ENCODE results near the gene KRTCAP2. TPM values are rescaled to one million over a fixed set of nuclear protein-coding genes. Genes with fewer than 3 reads are reported as not detected.
A peak's percentile ranks its signal among the peaks of the same experiment; 100 is the strongest.
"Not testable (repeated sequence)": the region's sequence is repeated elsewhere in the genome, so short reads cannot be mapped to it uniquely, and the experiment has no call there.

KRTCAP2 gene
- total and polyA plus RNA-seq, 2 donors, result 97.7 to 223 TPM

DNA sequence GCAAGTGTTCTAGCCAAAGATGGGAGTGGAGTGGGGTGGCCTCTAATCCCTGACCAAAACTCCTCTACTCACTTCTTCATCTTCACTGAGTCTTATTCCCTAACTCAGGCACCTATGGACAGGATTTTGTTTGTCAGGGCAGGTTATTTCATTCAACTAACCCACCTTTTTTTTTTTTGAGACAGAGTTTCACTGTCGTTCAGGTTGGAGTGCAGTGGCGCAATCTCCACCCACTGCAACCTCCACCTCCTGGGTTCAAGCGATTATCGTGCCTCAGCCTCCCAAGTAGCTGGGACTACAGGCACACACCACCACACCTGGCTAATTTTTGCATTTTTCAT is 5.0 kb downstream of the KRTCAP2 start:
- not testable (repeated sequence) for H3K27me3 ChIP-seq (ENCODE audit: control insufficient read depth in 2 of 2, insufficient read depth in 1 of 2, low read length in 1 of 2); DNase-seq (ENCODE audit: low read depth in 6 of 9, low spot score in 9 of 9); H3K9me3 ChIP-seq (ENCODE audit: control insufficient read depth in 2 of 2, insufficient read depth in 1 of 2, low read length in 1 of 2); H3K4me3 ChIP-seq (ENCODE audit: low read length in 2 of 2); H3K27ac ChIP-seq (ENCODE audit: low read depth in 1 of 2, low read length in 1 of 2)
- H3K4me1 ChIP-seq (ENCODE audit: control insufficient read depth in 2 of 2, insufficient read depth in 2 of 2, low read length in 2 of 2), result peaks cover 11 to 29% of the 10 kb centered on the region in 2 donors
- peaks cover 17 to 21% of the 10 kb centered on the region in 2 donors for H3K36me3 ChIP-seq (ENCODE audit: control insufficient read depth in 2 of 2, insufficient read depth in 2 of 2, low read length in 1 of 2)
- 63% methylated on average over 4 of the region's 4 CpGs for WGBS

DNA sequence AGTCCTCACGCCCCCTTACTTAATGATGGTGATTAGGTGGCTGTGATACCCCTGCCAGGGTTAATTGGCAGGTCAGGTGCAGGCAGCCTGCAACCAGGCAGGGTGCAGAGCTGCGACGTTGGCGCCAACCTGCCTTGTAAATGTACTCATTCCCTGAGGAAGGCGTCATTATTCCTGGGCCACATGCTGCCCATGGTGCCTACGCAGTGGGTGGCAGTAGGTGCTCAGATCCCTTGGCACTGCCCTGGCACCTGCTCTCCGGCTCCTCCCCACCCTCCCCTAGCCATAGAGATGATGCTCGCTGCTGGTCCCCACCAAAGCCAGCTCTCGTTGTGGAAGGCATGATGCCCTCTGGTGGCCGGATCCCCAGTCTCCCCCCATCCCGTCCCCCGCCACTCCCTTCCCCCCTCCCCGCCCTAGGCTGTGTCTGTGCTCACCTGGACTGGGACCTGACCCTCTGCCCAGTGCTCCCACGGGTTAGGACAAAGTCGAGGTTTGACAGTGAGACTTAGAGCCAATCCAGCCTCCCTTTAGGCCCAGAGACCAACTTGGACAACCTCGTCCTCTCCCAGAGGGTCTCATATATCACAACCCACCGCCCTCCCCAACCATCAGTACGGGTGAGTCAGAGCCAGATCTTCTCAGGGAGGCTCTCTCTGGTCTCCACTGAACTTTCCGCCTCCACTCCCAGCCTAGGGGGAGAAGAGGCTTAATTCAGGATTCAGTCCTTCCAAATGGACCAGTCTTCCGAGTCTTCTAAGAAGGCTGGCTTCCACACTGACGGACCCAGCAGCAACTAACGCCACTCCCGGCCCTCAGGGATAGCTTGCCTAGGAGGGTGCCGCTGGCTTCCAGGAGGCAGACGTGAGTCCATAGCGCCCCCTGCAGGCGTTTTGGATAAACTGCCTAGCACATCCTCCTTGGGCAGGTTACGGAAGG is 5.7 kb downstream of the KRTCAP2 start:
- no peak overlapping the region for H3K4me3 ChIP-seq (ENCODE audit: low read length in 2 of 2)
- H3K9me3 ChIP-seq (ENCODE audit: control insufficient read depth in 2 of 2, insufficient read depth in 1 of 2, low read length in 1 of 2), result peaks cover 0 to 3% of the 10 kb centered on the region in 2 donors
- 4% methylated on average over 28 of the region's 28 CpGs for whole genome bisulfite sequencing
- peaks cover 10 to 27% of the 10 kb centered on the region in 2 donors for H3K4me1 ChIP-seq (ENCODE audit: control insufficient read depth in 2 of 2, insufficient read depth in 2 of 2, low read length in 2 of 2)
- H3K36me3 ChIP-seq (ENCODE audit: control insufficient read depth in 2 of 2, insufficient read depth in 2 of 2, low read length in 1 of 2), result peaks cover 17 to 21% of the 10 kb centered on the region in 2 donors
- H3K27ac ChIP-seq (ENCODE audit: low read depth in 1 of 2, low read length in 1 of 2), result peak overlapping the region in 1 of 2 donors; percentile 58
- DNase-seq (ENCODE audit: low read depth in 6 of 9, low spot score in 9 of 9), result peak; percentile 55 to 88 (median 71)
- peaks cover 0 to 9% of the 10 kb centered on the region in 2 donors for H3K27me3 ChIP-seq (ENCODE audit: control insufficient read depth in 2 of 2, insufficient read depth in 1 of 2, low read length in 1 of 2)

DNA sequence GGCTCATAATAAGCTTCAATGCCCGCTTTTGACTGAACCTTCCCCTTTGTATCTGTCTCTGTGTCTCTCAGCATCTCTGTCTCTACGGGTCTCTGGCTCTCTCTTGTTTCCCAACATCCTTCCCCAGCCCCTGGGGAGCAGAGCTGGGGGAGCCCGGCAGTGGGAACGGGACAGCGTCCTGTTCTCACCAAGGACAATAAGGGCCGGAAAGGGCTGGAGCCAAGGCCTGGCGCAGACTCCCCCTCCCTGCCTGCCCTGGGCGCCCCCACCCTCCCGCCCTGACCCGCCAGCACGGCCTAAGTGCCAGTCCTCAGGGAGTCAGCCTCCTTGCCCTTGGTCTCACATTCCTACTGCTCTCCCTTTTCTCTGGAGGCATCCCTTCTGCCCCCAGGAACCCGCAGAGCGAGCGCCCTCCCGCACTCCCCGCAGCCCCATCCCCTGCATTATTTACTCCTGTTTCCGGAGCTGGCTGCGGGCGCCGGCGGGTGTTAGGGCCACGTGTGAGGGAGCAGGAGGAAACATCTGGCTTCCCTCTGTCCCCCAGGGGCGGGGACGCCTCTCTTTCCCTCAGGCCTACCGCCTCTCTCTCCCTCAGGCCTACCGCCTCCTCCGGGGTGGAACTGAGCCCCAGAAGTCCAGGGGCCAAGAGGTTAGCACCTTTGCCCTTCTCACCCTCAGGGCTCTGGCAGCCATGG is 6.5 kb downstream of the KRTCAP2 start:
- DNase-seq (ENCODE audit: low read depth in 6 of 9, low spot score in 9 of 9), result peak in 4 of 9 donors; percentile 14 to 63 (median 36)
- H3K36me3 ChIP-seq (ENCODE audit: control insufficient read depth in 2 of 2, insufficient read depth in 2 of 2, low read length in 1 of 2), result peaks cover 17 to 21% of the 10 kb centered on the region in 2 donors
- peaks cover 0 to 9% of the 10 kb centered on the region in 2 donors for H3K27me3 ChIP-seq (ENCODE audit: control insufficient read depth in 2 of 2, insufficient read depth in 1 of 2, low read length in 1 of 2)
- H3K27ac ChIP-seq (ENCODE audit: low read depth in 1 of 2, low read length in 1 of 2), result peak overlapping the region in 1 of 2 donors; percentile 58
- 8% methylated on average over 27 of the region's 27 CpGs for WGBS
- no peak overlapping the region for H3K4me3 ChIP-seq (ENCODE audit: low read length in 2 of 2)
- peaks cover 6 to 22% of the 10 kb centered on the region in 2 donors for H3K4me1 ChIP-seq (ENCODE audit: control insufficient read depth in 2 of 2, insufficient read depth in 2 of 2, low read length in 2 of 2)
- H3K9me3 ChIP-seq (ENCODE audit: control insufficient read depth in 2 of 2, insufficient read depth in 1 of 2, low read length in 1 of 2), result peaks cover 0 to 3% of the 10 kb centered on the region in 2 donors

DNA sequence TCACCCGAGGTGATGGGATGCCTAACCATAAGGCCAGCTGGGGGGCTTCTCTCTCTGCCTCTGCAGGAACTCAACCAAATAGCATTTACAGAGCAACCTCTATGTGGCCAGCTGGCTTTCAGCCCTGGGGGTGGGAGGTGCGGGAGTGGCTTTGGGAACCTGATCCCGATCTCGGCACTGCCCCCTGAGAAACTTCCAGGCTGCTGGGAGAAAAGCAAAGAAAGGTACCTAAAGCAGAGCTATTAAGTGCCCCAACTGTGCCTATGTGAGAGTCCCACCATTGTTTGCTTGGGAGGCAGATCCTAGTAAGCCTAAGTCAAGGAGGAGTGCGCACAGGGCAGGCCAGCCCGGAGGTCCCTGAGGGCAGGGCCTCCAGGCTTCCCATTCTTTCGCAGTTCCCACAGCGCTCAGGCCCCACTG is 7.0 kb downstream of the KRTCAP2 start:
- no peak for DNase-seq (ENCODE audit: low read depth in 6 of 9, low spot score in 9 of 9)
- Histone ChIP-seq H3K9me3 (ENCODE audit: control insufficient read depth in 2 of 2, insufficient read depth in 1 of 2, low read length in 1 of 2) (peaks cover 0 to 3% of the 10 kb centered on the region in 2 donors), H3K27me3 (ENCODE audit: control insufficient read depth in 2 of 2, insufficient read depth in 1 of 2, low read length in 1 of 2) (peaks cover 0 to 9% of the 10 kb centered on the region in 2 donors), H3K36me3 (ENCODE audit: control insufficient read depth in 2 of 2, insufficient read depth in 2 of 2, low read length in 1 of 2) (peaks cover 17 to 21% of the 10 kb centered on the region in 2 donors), H3K27ac (ENCODE audit: low read depth in 1 of 2, low read length in 1 of 2) (no peak overlapping the region), H3K4me1 (ENCODE audit: control insufficient read depth in 2 of 2, insufficient read depth in 2 of 2, low read length in 2 of 2) (peaks cover 6 to 22% of the 10 kb centered on the region in 2 donors), H3K4me3 (ENCODE audit: low read length in 2 of 2) (no peak overlapping the region)
- WGBS, result 44% methylated on average over 8 of the region's 8 CpGs

DNA sequence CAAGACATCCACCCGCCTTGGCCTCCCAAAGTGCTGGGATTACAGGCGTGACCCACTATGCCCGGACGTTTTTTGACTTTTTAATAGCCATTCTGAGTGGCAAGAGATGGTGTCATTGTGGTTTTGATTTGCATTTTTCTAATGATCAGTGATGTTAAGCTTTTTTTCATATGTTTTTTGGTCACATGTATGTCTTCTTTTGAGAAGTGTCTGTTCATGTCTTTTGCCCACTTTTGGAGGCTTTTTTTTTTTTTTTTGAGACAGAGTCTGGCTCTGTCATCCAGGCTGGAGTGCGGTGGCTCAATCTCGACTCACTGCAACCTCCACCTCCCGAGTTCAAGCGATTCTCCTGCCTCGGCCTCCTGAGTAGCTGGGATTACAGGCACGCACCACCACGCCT is 8.5 kb downstream of the KRTCAP2 start:
- not testable (repeated sequence) for H3K27ac ChIP-seq (ENCODE audit: low read depth in 1 of 2, low read length in 1 of 2); DNase-seq (ENCODE audit: low read depth in 6 of 9, low spot score in 9 of 9); H3K9me3 ChIP-seq (ENCODE audit: control insufficient read depth in 2 of 2, insufficient read depth in 1 of 2, low read length in 1 of 2); H3K4me3 ChIP-seq (ENCODE audit: low read length in 2 of 2); H3K27me3 ChIP-seq (ENCODE audit: control insufficient read depth in 2 of 2, insufficient read depth in 1 of 2, low read length in 1 of 2)
- peaks cover 6 to 22% of the 10 kb centered on the region in 2 donors for H3K4me1 ChIP-seq (ENCODE audit: control insufficient read depth in 2 of 2, insufficient read depth in 2 of 2, low read length in 2 of 2)
- H3K36me3 ChIP-seq (ENCODE audit: control insufficient read depth in 2 of 2, insufficient read depth in 2 of 2, low read length in 1 of 2), result peaks cover 10 to 11% of the 10 kb centered on the region in 2 donors
- 98% methylated on average over 11 of the region's 11 CpGs for WGBS

DNA sequence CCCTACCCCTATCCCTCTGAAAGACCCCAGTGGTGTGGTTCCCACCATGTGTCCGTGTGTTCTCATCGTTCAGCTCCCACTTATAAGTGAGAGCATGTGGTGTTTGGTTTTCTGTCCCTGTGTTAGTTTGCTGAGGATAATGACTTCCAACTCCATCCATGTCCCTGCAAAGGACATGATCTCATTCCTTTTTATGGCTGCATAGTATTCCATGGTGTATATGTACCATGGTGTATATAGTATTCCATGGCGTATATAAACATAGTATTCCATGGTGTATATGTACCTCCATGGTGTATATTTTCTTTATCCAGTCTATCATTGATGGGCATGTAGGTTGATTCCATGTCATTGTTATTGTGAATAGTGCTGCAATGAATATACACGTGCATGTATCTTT is 9.3 kb downstream of the KRTCAP2 start:
- H3K4me1 ChIP-seq (ENCODE audit: control insufficient read depth in 2 of 2, insufficient read depth in 2 of 2, low read length in 2 of 2), result peaks cover 6 to 22% of the 10 kb centered on the region in 2 donors
- not testable (repeated sequence) for H3K9me3 ChIP-seq (ENCODE audit: control insufficient read depth in 2 of 2, insufficient read depth in 1 of 2, low read length in 1 of 2); H3K27ac ChIP-seq (ENCODE audit: low read depth in 1 of 2, low read length in 1 of 2); DNase-seq (ENCODE audit: low read depth in 6 of 9, low spot score in 9 of 9); H3K4me3 ChIP-seq (ENCODE audit: low read length in 2 of 2); H3K36me3 ChIP-seq (ENCODE audit: control insufficient read depth in 2 of 2, insufficient read depth in 2 of 2, low read length in 1 of 2); H3K27me3 ChIP-seq (ENCODE audit: control insufficient read depth in 2 of 2, insufficient read depth in 1 of 2, low read length in 1 of 2)
- WGBS, result 97% methylated on average over 4 of the region's 4 CpGs

DNA sequence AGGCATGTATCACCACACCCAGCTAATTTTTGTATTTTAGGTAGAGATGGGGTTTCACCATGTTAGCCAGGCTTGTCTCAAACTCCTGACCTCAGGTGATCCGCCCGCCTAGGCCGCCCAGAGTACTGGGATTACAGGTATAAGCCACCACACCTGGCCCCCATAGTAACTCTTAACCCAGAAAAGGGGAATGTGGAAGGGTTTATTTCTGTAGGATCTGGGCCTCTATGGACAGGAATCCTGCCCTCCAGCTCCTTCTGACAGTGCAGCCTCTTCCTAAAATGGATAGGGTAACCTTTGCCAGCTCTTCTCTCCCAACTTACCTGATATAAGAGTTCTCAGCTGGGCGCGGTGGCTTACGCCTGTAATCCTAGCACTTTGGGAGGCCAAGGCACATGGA is 10.5 kb downstream of the KRTCAP2 start:
- not testable (repeated sequence) for H3K4me3 ChIP-seq (ENCODE audit: low read length in 2 of 2); H3K27me3 ChIP-seq (ENCODE audit: control insufficient read depth in 2 of 2, insufficient read depth in 1 of 2, low read length in 1 of 2); H3K36me3 ChIP-seq (ENCODE audit: control insufficient read depth in 2 of 2, insufficient read depth in 2 of 2, low read length in 1 of 2); DNase-seq (ENCODE audit: low read depth in 6 of 9, low spot score in 9 of 9); H3K27ac ChIP-seq (ENCODE audit: low read depth in 1 of 2, low read length in 1 of 2); H3K9me3 ChIP-seq (ENCODE audit: control insufficient read depth in 2 of 2, insufficient read depth in 1 of 2, low read length in 1 of 2)
- peaks cover 5 to 18% of the 10 kb centered on the region in 2 donors for H3K4me1 ChIP-seq (ENCODE audit: control insufficient read depth in 2 of 2, insufficient read depth in 2 of 2, low read length in 2 of 2)
- WGBS, result 99% methylated on average over 6 of the region's 6 CpGs

DNA sequence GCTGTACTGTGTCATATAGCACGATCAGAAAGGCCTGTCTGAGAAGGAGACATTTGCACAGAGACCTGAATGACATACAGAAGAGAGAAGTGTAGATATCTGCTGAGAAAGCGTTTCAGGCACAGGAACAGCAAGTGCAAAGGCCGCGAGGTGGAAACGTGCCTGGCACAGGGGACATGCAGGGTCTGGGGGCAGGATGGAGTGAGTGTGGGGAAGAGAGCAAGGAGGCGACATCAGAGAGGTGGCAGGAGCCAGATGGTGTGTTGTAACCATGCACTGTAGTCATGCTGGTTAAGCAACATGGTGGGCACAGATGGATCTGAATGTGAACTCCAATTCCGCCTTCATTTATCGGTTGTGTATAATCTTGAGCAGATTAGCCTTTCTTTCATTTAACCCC is 13.0 kb downstream of the KRTCAP2 start:
- Histone ChIP-seq H3K9me3 (ENCODE audit: control insufficient read depth in 2 of 2, insufficient read depth in 1 of 2, low read length in 1 of 2) (peaks cover 0 to 3% of the 10 kb centered on the region in 2 donors), H3K36me3 (ENCODE audit: control insufficient read depth in 2 of 2, insufficient read depth in 2 of 2, low read length in 1 of 2) (no peaks in the 10 kb centered on the region), H3K4me3 (ENCODE audit: low read length in 2 of 2) (no peak overlapping the region), H3K4me1 (ENCODE audit: control insufficient read depth in 2 of 2, insufficient read depth in 2 of 2, low read length in 2 of 2) (no peaks in the 10 kb centered on the region), H3K27me3 (ENCODE audit: control insufficient read depth in 2 of 2, insufficient read depth in 1 of 2, low read length in 1 of 2) (no peaks in the 10 kb centered on the region), H3K27ac (ENCODE audit: low read depth in 1 of 2, low read length in 1 of 2) (no peak overlapping the region)
- WGBS, result 87% methylated on average over 8 of the region's 8 CpGs
- no peak for DNase-seq (ENCODE audit: low read depth in 6 of 9, low spot score in 9 of 9)

DNA sequence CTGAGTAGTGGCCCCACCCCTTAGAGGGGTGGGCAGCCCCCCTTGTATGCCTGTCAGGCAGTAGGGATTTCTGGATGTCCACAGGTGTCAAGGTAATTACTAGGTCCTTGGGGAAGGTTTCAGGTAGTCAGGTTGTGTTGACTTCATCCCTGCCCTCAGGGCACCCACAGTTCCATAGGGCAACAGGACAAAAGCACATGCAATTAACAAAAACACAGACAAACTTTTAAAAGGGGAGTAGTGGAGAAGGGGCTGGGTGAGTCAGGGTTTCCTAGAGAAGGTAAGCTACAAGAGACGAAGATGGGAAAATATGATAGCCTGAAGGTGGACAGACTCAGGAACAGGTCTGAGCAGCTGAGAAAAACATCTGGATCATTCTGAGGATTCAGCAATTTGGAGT is 14.1 kb downstream of the KRTCAP2 start:
- H3K9me3 ChIP-seq (ENCODE audit: control insufficient read depth in 2 of 2, insufficient read depth in 1 of 2, low read length in 1 of 2), result no peaks in the 10 kb centered on the region
- no peak for DNase-seq (ENCODE audit: low read depth in 6 of 9, low spot score in 9 of 9)

More for the DNA sequence above, 14.1 kb downstream of the KRTCAP2 start:
- H3K27ac ChIP-seq (ENCODE audit: low read depth in 1 of 2, low read length in 1 of 2), result no peak overlapping the region
- WGBS, result 92% methylated on average over 1 of the region's 1 CpG
- no peak overlapping the region for H3K4me3 ChIP-seq (ENCODE audit: low read length in 2 of 2)
- H3K27me3 ChIP-seq (ENCODE audit: control insufficient read depth in 2 of 2, insufficient read depth in 1 of 2, low read length in 1 of 2), result no peaks in the 10 kb centered on the region
- H3K4me1 ChIP-seq (ENCODE audit: control insufficient read depth in 2 of 2, insufficient read depth in 2 of 2, low read length in 2 of 2), result no peaks in the 10 kb centered on the region
- no peaks in the 10 kb centered on the region for H3K36me3 ChIP-seq (ENCODE audit: control insufficient read depth in 2 of 2, insufficient read depth in 2 of 2, low read length in 1 of 2)
